NCI-H2227 treated with DMSO at 0.1 percent for 48 hours (cell line): ENCODE results near the gene RAB26.
"Not testable (repeated sequence)": the region's sequence is repeated elsewhere in the genome, so short reads cannot be mapped to it uniquely, and the experiment has no call there.

Experiments used
- DNase-seq: peaks from one replicate; lab custom pipeline; 2025; lab: John Stamatoyannopoulos, UW

The RAB26 gene

DNA sequence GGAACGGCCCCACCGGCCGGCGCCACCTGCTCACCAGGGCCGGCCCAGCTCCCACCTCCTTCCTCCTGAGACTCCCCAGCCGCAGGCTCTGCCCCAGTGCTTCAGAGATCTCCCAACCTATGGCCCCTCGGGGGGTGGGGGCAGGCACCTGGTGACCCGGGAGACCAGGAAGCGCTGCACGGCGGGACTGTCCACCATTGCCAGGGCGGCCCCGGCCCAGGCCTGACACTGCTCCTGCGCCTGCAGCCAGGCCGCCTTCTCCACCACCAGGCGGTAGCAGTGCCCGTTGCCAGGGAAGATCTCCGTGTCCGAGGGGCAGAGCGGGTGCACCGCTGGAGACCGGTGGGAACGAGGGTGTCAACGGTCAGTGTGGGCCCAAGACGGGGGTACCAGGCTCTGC is 31.1 kb upstream of the RAB26 start:
- DNase-seq, result not testable (repeated sequence)

- DNase-seq, result not testable (repeated sequence)
These were observed 30.3 kb upstream of the RAB26 start for GRCh38 chr16:2117960-2118722.

DNA sequence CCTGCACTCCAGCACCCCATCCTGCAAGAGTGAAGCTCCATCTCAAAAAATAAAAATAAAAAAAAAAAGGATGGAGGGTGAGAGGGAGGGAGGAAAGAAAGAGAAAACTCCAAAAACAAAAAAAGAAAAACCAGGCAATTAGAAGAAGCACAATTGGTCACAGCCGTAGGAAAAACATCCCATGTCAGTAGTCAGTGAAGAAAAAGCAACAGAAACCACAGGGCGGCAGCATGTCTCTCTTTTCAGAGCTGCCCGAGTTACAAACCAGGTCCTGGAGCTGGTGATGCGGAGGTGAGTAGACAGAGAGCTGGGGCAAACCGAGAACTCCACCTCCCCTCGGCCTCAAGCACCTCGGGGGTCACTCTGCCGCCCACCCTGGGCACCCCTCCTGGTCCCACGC is 27.1 kb upstream of the RAB26 start:
- peak; percentile 30 for DNase-seq

DNA sequence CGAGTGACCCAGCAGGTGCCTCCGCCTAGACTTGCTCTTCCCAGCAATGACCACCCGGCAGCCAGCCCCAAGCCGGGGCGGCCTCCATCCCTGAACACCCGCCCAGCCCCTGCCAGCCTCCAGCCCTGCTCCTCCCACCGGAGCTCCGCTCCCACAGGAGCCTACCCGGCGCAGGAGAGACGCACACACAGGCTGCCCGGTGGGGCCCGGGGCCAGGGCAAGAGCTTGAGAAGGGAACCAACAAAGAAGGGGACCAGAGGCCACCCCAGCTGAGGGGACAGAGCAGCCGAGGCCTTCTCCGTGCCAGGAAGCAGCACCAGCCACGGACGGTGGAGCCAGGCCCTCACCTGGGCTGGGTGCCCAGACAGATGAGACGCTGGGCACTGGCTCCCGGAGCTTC is 26.6 kb upstream of the RAB26 start:
- no peak for DNase-seq

- DNase-seq, result no peak
These were observed 26.0 kb upstream of the RAB26 start for GRCh38 chr16:2122429-2122828.

DNA sequence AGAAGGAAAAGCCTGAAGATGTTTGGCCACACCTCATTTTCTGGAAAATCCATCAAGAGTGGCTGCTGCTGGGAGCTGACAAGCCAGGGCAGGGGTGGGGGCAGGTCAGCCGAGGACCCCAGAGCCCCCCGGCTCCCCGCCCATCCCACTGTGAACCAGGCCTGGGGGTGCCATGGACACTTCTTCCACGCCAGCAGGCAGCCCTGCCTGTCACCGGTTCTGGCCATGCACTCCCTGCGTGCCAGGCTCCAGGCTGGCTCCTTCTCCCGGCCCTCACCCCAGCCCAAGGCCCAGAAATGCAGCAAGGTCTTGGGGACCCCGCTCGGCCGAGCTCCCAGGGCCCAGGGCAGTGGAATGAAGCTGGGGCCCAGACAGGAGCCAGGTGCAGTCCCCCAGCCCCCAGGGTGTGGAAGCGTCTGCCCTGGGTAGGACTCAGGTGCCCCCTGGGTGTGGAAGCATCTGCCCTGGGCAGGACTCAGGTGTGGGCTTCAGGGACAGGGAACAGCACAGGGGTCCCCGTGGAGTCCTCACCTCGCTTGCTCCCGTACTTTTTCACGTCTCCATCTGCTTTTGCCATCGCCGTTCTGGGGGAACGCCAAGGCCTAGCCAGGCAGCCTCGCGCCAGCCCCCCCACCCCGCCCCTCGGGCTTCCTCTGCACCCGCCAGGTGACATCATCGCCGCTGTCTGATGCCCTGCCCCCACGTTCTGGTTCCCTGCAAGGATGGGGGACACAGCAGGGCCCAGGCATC is 25.3 kb upstream of the RAB26 start:
- not testable (repeated sequence) for DNase-seq

DNA sequence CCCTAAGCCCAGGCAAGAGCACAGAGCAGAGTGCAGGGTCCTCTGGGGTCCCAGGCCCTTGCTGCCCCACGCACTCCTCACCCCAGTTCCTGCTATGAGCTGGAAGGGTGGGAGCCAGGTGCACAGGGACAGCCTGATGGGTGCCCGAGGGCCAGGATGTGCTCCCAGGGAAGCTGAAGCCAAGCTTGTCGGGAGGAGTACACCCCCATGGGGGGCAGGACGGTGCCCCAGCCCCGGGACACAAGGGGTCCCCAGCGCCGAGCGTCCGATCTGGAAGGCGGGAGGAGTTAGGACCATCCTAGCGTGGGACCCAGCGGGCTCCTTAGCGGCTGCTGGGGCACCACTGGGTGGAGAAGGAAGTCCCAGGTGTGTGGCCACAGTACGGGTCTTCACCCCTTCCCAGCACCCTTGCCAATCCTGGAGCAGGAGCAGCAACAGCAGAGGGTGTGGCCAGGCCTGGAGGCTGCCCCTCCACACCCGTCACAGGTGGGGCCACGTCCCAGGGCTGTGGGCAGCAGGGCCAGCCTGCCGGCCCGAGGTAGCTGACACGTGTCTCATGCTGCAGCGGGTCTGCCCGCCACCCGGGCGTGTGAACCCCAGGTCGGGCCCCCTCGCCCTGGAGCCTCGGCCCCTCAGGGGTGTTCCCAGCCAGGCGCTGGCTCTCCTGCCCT is 24.6 kb upstream of the RAB26 start:
- DNase-seq, result not testable (repeated sequence)

DNA sequence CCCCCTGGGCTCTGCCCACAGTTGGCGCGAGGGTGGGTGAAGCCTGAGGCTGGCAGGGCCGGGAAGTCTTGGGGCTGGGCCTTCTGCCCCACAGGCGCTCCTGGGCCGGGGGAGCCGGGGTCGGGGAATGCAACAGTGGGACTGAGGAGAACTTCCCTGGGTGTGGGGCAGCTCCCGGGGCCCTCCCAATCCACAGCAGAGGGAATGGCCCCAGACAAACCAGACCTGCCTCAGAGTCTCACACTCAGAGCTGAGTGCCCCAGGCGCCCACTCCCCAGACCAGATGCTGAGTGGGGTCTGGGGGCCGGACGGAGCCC is 24.1 kb upstream of the RAB26 start:
- DNase-seq, result not testable (repeated sequence)

DNA sequence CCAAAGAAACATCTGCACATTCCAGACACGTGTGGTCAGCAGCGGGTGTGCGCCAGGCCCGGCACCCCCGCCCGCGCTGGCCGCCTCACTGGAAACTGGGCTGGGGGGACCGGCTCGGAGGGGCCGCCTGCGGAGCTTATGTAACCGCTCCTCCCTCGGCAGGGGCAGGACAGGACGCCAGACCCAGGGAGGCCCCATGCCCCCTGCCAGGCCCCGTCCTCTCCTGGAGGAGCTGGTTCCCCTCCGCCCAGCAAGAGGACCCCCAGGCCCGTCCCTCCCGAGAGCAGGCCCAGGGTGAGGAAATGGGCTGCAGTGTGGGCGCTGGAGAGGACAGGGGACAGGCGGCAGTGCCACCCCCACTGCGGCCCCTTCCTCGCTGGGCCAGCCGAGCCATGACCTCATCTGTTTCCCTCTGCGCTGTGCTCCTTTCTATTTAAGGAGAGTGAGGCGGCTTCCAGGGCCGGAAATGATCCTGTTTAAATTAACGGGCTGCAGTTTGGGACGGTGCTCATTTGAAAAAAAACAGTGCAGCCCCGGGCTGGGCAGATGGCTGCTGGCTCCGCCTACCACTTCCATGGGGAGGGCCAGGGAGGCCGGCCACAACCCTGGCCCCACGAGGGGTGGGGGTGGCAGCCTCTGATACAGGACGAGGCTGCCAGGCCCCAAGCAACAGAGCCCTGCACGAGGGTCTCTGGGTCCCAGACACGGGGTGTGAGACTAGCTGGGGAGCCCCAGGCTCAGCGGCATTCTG is 23.6 kb upstream of the RAB26 start:
- peak; percentile 15 for DNase-seq

DNA sequence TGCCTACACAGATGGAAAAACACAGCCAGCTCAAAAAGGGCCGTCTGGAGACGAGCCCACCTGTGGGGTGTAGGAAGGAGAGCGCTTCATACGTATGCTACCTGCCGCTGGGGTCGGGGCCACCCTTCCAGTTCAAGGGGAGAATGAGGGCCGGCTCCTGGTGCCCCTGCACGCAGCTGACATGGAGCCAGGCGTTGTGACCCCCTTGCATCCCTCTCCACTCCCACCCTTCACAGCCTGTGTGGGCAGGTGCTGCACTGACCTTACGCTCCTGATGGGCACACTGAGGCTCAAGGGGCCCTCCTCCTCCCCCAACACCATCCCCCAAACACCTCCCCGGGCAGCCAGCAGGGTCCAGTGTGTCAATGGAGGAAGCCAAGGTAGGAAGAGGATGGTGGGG is 22.8 kb upstream of the RAB26 start:
- DNase-seq, result not testable (repeated sequence)

DNA sequence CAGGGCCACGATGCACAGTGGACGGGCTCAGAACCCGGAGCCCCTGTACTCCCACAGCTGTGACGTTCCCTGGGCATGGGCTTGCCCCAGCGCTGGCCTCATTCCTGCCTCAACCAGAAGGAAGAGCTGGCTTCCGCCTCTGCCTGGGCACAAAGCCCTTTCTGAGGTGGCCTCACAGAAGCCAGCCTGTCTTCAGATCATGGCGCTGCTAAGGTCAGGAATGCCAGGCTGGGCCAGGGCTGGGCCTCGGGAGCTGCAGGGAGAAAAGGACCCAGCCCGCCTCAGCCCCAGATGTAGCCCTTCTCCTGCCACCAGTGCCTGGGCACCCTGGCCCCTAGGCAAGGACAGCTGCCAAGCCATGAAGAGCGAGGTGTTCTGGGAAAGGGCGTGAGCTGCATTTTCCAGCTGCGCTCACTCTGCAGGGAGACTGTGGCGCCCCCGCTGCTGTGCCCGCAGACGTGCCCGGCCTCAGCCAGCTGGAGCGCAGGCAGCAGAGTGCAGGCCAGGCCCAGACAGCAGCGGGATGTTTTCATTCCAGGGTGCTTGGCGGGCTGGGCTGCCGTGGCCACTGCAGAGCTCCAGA is 22.2 kb upstream of the RAB26 start:
- not testable (repeated sequence) for DNase-seq

GRCh38 chr16:2126928-2127556 is 21.4 kb upstream of the RAB26 start:
- not testable (repeated sequence) for DNase-seq

DNA sequence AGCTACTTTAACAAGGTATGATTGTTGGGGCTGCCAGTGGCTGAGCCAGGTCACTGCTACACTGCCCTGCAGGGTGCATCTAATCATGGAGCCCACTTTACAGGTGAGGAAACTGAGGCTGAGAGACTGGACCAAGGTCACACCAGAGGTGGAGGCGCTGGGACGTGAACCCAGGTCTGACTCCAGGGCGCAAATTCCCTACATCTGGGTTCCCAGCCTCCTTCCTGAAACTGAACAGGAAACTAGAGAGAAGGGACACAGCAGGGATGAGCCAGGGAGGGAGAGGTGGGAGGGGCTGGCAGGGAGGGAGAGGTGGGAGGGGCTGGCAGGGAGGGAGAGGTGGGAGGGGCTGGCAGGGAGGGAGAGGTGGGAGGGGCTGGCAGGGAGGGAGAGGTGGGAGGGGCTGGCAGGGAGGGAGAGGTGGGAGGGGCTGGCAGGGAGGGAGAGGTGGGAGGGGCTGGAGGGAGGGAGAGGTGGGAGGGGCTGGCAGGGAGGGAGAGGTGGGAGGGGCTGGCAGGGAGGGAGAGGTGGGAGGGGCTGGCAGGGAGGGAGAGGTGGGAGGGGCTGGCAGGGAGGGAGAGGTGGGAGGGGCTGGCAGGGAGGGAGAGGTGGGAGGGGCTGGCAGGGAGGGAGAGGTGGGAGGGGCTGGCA is 20.7 kb upstream of the RAB26 start:
- not testable (repeated sequence) for DNase-seq

DNA sequence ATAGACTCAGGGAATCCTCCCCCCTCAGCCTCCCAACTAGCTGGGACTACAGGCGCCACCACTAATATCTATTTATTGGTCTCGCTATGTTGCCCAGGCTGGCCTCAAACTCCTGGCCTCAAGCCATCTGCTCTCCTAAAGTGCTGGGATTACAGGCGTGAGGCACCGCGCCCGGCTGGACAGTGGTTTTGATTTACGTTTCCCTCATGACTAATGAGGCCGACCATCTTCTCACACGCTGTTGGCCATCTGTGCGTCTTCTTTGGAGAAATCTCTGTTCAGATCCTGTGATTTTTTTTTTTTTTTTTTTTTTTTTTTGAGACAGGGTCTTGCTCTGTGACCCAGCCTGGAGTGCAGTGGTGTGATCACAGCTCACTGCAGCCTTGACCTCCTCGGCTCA is 19.2 kb upstream of the RAB26 start:
- DNase-seq, result not testable (repeated sequence)

- not testable (repeated sequence) for DNase-seq
These were observed 18.5 kb upstream of the RAB26 start for GRCh38 chr16:2129890-2130447.

DNA sequence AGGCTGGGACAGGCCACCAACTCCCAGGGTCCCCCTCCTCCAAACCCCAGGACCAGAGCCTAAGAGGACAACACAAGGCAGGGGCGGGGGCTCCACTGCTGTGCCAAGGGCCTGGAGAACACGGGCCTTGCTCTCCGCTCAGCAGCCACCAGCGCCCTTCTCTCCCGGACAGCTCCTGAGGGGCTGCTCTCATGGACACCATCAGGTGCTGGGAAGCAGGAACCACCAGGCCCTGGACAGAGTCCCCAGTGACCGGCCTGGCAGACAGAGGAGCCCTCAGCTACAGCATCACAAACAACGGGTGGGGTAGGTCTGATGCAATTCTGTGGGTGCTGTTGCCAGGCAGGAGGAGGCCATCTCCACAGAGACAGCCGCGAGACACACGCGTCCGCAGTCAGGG is 14.6 kb upstream of the RAB26 start:
- not testable (repeated sequence) for DNase-seq

DNA sequence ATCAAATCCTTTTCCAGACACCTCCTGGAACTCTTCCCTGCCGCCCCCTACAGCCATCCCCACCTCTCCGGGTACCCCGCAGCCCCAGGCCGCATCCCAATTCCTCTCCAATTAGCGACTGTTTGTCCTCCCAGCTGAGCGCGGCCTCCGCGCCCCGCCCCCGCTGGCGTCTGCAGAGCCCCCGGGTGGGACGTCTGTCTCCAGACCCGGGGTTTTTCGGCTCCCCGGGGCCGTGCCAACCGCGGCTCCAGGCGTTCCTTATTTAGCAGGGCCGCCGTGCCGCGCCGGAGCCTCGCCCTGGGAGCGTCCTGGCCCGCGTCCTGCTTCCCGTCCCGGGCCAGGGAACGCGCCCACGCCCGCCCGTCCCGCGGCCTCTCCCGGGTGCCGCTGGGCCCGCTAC is 13.4 kb upstream of the RAB26 start:
- not testable (repeated sequence) for DNase-seq

DNA sequence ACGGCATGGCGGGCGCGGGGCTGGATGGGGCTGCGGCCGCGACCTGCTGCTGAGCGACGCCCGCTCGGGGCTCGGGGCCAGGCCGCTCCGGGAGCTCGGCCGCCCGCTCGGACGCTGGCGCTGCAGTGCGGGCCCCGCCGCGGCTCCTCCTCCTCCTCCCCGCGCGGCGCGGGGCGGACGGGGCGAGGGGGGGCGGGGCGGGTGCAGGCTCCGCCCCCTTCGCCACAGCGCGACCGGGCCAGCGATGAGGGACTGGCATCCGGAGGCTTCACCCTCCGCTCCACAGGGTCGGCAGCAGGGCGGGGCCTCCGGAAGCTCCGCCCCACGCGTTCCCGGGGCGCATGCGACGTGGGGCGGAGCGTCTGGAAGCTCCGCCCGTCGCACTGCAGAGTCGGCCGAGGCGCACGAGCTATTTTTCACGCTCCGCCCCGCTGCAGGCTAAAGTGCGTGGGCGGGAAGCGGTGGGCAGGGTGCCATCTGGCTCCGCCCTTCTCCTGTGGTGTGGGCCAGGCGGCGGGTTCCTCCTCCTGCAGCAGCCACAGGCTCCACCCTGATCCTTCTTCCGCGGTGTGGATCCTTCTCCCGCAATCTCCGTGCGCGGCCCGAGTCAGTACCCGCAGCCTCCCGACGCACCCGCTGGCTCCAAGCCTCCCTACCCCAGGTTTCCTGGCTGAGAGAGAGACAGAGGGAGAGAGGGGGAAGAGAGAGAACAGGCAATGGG is 12.5 kb upstream of the RAB26 start, which contains the start of gene PKD1:
Gene PKD1 (minus strand): TSS at position 129 of the 721 bp plus-strand sequence. CDS start 209 bp downstream, outside the sequence.
- DNase-seq, result peak; percentile 78
